HG02623 (cell line): ENCODE data around the gene RABL6.
"Not testable (repeated sequence)": the region's sequence is repeated elsewhere in the genome, so short reads cannot be mapped to it uniquely, and the experiment has no call there.

ENCODE experiments used
- ATAC-seq: cut with Tn5 transposase; IDR thresholded peaks from one replicate; pipeline ENCODE4 v1.9.1; 2021; ENCODE audit warnings: moderate library complexity; ENCODE audit not compliant: unreplicated experiment

Gene RABL6

DNA sequence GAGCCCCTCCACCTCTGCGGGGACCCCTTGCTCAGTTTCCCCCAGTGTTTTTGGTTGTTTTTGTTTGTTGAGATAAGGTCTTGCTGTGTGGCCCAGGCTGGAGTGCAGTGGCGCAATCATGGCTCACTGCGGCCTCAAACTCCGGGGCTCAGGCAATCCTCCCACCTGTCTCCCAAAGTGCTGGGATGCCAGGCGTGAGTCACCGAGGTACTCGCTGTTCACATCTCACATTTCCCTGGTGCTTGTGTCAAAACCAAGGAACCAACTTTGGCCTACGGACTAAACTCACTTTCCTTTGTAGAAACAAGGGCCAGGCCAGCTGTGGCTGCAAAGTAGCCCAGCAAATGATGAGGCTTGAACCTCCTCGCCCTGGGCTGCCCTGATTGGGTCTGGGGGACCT is 24.8 kb downstream of the RABL6 start:
- no peak for ATAC-seq

DNA sequence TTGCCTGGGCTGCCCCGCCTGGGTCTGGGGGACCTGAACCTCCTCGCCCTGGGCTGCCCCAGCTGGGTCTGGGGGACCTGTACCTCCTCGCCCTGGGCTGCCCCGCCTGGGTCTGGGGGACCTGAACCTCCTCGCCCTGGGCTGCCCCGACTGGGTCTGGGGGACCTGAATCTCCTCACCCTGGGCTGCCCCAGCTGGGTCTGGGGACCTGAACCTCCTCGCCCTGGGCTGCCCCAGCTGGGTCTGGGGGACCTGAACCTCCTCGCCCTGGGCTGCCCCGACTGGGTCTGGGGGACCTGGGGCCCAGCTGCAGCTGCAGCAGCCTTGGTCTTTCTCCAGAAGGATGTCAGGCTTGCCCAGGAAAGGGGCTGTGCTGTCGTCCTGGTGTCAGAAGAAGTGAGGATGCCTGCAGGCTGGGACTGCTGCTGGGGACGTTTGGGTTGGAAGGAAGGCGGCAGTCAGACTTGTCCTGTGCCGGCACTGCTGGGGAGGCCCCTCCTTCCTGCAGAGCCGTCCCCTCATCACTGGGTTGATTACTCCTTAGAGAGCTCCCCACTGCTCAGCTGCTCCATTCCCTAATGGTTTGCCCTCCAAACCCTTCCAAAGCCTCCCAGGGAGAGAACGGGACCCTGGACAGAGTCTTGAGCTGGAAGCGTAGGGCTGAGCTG is 25.8 kb downstream of the RABL6 start:
- ATAC-seq: not testable (repeated sequence)

DNA sequence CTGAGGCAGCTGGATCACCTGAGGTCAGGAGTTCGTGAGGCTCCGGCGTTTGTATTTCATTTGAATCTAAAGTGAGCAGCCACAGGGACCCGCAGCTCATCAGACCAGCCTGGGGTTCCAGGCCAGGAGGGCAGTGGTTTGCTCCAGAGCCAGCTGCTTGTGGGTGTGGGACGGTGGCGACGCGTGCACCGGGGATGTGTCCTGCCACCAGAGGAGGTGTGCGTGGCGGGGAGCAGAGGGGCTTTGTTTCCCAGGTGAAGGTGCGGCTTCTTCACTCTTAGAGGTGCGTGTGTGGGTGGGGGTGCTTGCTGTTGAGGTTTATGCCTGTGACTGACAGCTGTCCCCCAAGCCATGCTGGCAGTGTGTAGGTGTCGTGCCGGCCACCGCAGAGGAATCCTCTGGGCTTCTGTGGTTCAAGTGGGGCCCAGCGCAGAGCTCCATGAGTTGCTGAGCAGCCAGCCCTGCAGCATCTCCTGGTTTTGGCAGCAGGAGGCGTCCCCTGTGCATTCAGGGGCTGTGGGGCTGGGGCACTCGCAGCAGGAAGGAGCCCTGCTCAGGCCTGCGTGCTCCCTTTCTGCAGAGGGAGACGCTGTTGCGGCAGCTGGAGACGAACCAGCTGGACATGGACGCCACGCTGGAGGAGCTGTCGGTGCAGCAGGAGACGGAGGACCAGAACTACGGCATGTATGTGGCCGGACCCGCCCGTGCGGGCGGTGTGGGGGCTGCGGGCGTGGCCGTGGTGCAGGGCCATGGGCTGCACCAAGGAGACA is 27.6 kb downstream of the RABL6 start:
- ATAC-seq: no peak

DNA sequence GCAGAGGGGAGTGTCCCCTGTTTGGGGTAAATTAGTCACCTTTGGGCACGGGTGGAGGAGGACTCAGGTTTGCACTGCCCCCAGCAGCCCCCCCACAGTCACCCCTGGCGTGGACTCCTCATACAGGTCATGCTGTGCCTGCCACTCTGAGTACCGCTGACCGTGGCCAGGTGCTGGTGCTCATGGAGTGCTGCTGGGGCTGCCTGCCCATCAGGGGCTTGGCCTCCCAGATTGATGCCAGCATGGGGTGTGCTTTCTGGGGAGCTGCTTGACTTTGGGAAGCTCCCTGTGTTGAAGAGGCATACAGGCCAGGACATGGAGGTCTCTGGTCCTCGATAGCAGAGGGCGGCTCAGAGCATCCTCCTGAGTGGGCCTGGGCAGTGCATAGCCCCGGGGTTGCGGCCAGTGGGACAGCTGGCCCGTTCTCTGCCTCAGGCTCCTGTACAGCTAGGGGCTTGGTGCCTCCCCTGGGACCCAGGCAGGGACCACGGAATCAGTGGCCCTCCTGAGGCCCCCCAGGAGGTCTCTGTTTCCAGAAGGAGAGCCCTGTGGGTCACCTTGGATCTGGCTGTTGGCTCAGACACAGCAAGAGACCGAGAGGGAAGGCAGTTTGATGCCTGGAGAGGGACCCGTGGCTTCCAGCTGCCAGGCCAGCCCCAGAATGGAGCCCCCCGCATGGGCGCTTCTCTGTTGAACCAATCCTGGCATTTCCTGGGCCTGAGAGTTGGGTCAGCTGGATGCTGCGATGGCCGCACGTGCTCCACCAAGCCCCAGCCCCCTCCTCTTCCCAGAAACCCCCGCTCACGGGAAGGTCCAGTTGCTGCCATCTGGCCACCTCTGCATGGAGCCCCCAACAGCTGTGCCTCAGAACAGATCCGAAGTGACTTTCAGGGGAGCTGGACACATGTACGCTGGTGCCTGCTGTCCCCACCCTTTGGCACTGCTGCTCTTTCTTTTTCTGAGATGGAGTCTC is 28.5 kb downstream of the RABL6 start:
- no peak for ATAC-seq

DNA sequence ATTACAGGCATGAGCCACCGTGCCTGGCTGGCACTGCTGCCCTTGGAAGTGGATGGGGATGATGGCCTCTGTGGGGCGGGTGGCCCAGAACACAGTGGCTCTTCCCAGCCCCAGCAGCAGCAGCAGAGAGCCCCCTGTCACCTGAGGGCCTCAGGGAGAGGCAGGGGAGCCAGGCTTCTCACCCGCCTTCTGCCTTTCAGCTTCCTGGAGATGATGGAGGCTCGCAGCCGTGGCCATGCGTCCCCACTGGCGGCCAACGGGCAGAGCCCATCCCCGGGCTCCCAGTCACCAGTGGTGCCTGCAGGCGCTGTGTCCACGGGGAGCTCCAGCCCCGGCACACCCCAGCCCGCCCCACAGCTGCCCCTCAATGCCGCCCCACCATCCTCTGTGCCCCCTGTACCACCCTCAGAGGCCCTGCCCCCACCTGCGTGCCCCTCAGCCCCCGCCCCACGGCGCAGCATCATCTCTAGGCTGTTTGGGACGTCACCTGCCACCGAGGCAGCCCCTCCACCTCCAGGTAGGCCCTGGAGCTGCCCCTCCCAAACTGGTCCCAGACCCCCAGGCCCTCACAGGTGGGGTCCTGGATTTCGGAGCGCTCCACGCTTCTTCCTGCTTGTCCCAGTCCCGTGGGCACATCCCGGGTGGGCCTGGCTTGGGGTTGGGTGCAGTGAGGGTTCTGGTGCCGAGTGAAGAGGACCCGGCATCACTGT is 29.6 kb downstream of the RABL6 start:
- ATAC-seq: no peak

DNA sequence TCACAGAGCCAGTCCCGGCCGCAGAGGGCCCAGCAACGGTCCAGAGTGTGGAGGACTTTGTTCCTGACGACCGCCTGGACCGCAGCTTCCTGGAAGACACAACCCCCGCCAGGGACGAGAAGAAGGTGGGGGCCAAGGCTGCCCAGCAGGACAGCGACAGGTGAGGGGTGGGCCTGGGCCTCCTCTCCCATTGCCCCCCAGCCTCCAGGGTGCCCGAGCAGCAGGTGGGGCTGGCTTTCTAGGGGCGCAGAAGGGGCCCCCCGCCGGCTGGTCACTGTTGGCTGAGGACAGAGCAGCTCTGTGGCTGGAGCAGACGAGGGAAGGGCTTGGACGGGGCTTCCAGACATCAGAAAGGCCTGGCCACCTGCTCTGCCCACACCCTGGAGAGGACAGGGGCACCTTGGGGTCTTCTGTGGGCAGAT is 30.1 kb downstream of the RABL6 start:
- ATAC-seq: not testable (repeated sequence)

DNA sequence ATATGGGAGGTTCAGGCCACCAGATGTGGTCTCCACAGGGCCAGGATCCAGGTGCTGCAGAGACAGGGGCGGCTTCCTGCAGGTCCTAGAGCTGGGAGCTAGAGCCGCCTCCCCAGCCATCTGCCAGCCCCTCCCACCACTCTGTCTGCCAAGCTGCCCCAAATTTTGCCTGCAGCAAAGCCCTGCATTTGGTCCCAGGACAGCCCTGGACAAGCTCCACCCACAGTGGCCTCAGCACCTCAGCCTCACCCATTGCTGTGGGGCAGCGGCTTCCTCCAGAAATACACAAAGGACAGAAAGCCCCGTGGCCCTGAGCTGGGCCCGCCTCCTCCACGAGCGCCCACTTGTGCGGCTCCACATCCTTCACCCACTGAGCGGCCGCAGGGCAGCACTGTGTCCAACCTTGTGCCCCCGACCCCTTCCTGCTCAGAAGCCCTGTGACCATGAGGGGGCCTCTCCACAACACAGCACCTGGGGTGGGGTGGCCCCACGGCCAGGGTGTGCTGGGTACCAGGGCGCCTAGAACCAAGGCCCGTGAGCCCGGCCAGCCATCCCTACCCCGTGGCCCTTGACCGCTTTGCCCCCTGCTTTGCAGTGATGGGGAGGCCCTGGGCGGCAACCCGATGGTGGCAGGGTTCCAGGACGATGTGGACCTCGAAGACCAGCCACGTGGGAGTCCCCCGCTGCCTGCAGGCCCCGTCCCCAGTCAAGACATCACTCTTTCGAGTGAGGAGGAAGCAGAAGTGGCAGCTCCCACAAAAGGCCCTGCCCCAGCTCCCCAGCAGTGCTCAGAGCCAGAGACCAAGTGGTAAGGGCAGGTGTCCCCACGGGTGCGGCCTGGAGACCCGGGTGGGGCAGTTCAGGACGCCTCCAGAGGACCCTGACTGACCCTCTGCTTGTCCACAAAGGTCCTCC is 30.8 kb downstream of the RABL6 start:
- ATAC-seq: no peak

DNA sequence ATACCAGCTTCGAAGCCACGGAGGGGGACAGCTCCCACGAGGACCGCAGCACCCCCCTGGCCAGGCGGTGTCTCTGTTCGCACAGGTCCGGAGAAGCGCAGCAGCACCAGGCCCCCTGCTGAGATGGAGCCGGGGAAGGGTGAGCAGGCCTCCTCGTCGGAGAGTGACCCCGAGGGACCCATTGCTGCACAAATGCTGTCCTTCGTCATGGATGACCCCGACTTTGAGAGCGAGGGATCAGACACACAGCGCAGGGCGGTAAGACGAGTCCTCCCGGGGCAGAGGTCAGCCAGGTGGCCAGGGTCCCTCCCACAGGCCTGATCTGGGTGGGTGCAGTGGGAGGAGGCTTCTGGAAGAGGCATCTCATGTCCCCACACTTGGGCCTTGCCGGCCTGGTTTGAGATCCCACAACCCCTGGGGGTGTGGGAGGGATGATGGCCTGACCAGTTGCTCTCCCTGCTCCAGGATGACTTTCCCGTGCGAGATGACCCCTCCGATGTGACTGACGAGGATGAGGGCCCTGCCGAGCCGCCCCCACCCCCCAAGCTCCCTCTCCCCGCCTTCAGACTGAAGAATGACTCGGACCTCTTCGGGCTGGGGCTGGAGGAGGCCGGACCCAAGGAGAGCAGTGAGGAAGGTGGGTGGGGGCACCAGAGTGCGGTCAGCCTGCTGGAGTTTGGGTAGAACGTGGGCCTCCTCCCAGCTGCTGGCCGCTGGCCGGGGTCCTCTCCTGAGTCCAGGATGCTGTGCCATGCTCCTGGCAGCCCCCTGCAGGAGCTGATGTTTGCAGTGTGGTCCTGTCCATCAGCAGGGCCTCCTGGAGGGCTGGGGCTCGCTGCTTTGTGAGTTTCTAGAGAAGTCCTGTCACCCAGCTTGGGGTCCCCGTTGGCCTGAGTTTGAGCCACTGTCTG is 31.7 kb downstream of the RABL6 start:
- no peak for ATAC-seq

DNA sequence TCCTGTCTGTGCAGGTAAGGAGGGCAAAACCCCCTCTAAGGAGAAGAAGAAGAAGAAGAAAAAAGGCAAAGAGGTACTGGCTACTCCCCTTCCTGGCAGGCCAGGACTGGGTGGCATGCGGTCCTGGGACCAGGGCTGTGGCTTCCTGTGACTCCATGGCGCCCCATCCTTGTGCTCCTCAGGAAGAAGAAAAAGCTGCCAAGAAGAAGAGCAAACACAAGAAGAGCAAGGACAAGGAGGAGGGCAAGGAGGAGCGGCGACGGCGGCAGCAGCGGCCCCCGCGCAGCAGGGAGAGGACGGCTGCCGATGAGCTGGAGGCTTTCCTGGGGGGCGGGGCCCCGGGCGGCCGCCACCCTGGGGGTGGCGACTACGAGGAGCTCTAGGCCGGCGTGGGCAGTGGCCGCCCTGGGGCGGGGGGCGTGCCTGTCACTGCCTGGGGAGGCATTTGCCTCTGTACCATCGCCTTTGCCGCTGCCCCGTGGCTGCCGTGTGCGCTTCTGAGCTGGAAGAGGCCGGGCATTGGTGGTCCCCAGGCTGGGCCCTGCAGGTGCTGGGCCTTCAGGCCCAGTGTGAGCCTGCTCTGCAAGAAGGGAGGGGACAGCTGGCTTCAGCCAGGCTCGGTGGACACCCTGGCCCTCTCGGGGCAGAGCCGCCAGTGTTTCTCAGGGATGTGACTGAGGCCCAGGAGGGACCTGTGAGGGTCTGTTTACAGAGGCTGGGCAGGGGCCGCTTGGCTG is 32.6 kb downstream of the RABL6 start:
- no peak for ATAC-seq

DNA sequence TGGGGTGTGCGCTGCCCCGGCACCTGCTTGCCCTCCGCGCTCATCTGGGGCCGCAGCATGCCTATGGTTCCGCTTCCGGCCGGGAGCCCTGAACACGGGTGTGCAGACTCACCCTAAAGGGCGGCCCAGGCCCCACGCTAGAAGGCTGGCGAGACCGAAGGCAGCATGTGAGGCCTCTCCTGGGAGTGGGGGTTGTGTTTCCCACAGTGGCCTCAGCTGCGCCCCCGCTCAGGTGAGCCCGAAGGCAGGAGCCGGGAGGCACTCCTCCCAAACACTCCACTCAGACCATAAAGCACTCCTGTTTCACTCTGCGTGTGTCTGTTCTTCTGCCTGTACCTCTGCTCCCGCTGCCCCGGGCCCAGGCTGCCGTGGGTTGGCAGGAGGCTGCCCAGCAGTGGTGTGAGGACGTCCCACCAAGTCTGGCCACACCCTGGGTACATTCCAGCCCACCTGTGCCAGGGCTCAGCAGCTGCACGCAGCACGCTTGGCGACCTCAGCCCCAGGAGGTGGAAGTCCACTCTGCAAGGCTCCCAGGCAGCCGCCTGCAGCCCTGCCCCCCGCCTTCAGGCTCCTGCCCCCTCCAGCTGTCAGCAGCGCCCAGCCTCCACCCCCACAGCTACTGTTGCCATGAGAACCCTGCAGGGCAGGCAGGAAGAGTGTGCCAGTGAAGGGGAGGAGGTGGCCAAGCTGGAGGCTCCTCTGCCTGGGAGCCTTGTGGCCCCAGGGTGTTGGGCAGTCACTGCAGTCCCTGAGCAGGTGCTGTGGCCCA is 33.3 kb downstream of the RABL6 start:
- no peak for ATAC-seq

DNA sequence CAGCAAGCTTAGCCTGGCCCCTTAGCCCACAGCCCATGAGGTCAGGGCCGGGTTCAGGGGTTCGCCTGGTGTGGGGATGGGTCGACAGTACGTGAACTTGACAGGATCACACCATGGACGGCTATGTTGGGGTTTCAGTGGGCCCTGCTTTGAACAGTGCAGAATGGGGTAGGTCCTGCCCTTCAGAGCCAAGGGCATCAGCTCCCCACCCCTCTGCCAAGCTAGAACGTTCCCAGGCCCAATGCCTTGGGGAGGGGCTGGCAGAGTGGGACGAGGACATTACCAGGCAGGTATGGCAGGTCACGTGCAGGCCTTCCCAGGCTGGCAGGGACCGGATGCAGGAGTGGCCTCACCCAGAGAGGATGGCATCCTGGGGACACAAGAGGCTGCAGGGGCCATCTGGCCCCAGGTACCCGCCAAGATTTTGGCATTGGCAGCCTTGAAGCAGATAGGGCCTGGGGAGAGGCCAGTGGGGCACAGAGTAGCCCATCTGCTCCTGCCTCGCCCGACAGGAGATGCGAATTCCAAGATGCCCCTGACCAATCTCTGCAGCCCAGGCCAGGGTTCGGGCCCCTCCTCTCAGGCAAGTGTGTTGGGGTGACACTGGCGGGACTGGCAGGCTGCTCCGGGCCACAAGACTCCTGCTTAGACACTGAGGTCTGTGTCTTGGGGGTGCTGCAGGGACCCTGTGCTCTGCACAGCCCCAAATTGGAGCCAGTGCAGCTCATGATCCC is 34.1 kb downstream of the RABL6 start:
- ATAC-seq: not testable (repeated sequence)

DNA sequence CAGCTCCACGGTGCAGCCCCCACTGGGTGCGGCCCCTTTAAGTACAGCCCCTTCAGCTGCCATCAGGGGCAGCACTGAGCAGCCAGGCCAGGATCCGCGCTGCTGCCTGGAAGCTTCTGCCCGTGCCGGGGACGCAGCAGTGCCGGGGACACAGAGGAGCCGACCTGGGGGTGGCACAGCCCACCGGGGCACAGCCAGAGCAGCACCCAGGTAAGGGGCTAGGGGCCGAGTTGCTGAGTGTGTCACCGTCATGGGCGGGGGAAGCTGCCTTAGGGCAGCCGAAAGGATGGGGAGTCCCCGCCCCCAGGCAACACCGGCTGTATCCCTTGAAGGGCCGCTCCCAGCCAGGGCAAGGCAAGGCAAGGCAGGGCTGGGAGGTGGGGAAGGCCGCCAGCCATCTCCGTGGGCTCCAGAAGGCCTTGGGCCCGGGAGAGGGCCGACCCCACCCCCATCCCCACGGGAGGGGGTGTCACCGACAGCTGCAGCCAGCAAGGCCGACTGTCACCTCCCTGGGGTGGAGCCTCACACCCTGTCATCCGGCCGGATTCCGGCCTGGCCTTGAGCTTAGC is 34.7 kb downstream of the RABL6 start, which contains the start of gene AJM1:
AJM1 (plus strand) TSS at position 99 of the 569 bp plus-strand sequence. CDS start 1,937 bp downstream, outside the sequence.
- peak; percentile 60 for ATAC-seq

DNA sequence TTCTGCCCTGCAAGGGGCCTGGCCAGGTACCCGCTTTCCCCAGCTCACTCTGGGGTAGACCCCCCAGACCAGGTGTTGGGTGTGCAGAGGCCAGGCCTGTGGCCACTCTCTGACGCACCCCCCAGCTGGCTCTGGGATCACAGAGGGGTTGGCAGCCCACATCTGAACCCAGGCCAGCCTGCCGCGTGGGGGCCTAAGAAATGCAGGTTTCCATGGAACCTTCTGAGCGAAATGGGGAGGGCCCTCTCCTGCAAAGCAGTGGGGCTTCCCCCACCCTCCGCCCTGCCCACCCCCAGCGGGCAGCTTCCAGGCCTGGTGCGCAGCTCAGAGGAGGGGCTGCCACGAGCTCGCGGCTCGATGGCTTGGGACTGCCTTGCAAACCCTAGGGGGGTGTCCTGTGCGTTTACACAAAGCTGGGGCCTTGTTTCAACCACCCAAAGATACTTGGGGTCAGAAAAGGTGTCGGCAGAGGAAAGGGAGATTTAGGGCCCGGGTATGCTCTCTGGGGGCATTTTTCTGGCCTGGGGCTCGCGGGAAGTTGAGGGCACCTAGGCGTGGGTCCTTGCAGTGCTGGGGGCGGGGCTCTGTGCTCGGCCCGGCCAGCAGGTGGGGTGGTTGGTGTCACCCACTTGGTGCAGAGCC is 35.5 kb downstream of the RABL6 start:
- ATAC-seq: not testable (repeated sequence)

DNA sequence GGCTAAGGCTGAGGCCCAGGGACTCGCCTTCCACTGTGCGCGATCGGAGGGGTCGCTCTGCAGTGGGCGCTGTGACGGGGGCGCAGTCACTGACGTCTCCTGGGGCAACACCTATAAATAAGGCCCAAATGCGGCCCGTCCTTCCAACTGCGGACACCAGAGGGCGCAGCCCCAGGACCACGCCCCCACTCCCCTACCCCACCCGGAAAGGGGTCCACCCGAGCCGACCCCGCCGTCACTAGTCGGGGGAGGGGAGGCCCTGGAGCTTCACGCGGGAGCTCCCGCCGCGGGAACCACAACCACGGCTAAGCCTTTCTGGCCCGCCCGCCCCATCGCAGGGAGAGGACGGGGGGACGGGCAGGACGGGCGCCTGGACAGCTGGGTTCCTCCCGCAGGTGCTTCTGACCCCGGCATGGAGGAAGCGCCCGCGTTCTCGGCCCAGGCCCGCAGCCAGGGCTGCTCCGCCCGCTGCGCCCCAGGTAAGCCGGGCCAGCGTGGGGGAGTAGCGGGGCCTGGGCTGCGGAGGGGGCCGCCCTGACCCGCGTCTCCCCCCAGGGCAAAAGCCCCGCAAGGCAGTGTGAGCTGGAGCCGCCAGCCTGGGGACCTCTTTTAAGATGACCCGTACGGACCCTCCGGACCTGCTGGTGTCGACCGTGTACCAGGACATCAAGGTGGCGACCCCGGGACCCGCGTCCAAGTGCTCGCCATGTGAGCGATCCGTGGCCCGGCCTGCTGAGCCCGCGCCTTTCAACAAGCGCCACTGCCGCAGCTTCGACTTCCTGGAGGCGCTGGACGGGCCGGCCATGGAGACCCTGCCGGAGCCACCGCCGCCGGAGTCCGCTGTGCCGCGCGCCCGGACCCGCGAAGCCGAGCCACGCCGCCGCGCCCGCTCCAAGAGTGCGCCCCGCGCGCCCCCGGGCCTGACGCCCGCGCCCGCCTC is 36.3 kb downstream of the RABL6 start:
- ATAC-seq: not testable (repeated sequence)
